ENCODE measurements around the gene NFE2L2. TPM values are rescaled to one million over a fixed set of nuclear protein-coding genes. Genes with fewer than 3 reads are reported as not detected.

The NFE2L2 gene
- total and polyA plus RNA-seq, 9 of the 15 experiments (the other 6 are each of a cell fraction or from before 2014, with no cell fraction given) = 29.3 to 120 (median 59.3) TPM

- TF ChIP-seq TSHZ1 (CRISPR knock-in tag; IDR thresholded peaks at IDR 0.05) (0 out of 2 replicates have a peak, but pooled peaks have one; percentile 51), NRF1 (conservative IDR thresholded peaks at IDR 0.05 in 1 of 2, IDR thresholded peaks at IDR 0.05 in 1 of 2) (no peak), ZBTB9 (CRISPR knock-in tag; IDR thresholded peaks at IDR 0.05) (peak; percentile 82; the same call in 1 of the 2 replicates), MTA2 (IDR thresholded peaks at IDR 0.05; ENCODE audit: low read depth) (no peak), ZNF740 (CRISPR knock-in tag; IDR thresholded peaks at IDR 0.05) (no peak), ZNF740 (tag; IDR thresholded peaks at IDR 0.05) (no peak), ZSCAN32 (CRISPR knock-in tag; IDR thresholded peaks at IDR 0.05) (peak; percentile 85), LEF1 (IDR thresholded peaks at IDR 0.05) (peak; percentile 34; the same call in 1 of the 2 replicates), ZNF41 (CRISPR knock-in tag; conservative IDR thresholded peaks at IDR 0.05) (0 out of 2 replicates have a peak, but pooled peaks have one; percentile 47), HNRNPH1 (optimal IDR thresholded peaks at IDR 0.05; ENCODE audit: low read depth, low read length) (no peak), MTA1 (IDR thresholded peaks at IDR 0.05; ENCODE audit: borderline replicate concordance) (peak; percentile 32; the same call in 1 of the 2 replicates), ZNF239 (CRISPR knock-in tag; IDR thresholded peaks at IDR 0.05) (peak; percentile 45; the same call in 1 of the 2 replicates), NONO (IDR thresholded peaks at IDR 0.05; ENCODE audit: low read depth in 2 of 2, low read length in 1 of 2) (no peak), HDAC8 (tag; IDR thresholded peaks at IDR 0.05) (peak; percentile 49; the same call in 1 of the 2 replicates), ZZZ3 (IDR thresholded peaks at IDR 0.05) (no peak), SMC3 (conservative IDR thresholded peaks at IDR 0.05; ENCODE audit: insufficient read depth, low read depth, low read length) (no peak), MYC (IDR thresholded peaks at IDR 0.05; ENCODE audit: low read depth, low read length) (peak; percentile 70), MYC (CRISPR knock-in tag; IDR thresholded peaks at IDR 0.05; ENCODE audit: borderline replicate concordance, low read depth) (0 out of 2 replicates have a peak, but pooled peaks have one; percentile 63), ZNF263 (CRISPR knock-in tag; IDR thresholded peaks at IDR 0.05; ENCODE audit: borderline replicate concordance) (no peak), COPS2 (conservative IDR thresholded peaks at IDR 0.05) (no peak), ZNF76 (CRISPR knock-in tag; IDR thresholded peaks at IDR 0.05; ENCODE audit: borderline replicate concordance) (0 out of 2 replicates have a peak, but pooled peaks have one; percentile 41), PHF20 (IDR thresholded peaks at IDR 0.05; ENCODE audit: partially characterized antibody) (no peak), ZNF57 (CRISPR knock-in tag; IDR thresholded peaks at IDR 0.05) (no peak), NFIX (CRISPR knock-in tag; IDR thresholded peaks at IDR 0.05; ENCODE audit: low read depth) (no peak)
Observed at GRCh38 chr2:177187631-177188312, 76.8 kb downstream of the NFE2L2 start (continued).

Measured in K562 (cell line).